Measurements from ENCODE around the gene SLC1A5.

GRCh38 chr19:46785054-46785979 is 3.1 kb downstream of the SLC1A5 start:
- TF ChIP-seq POLR2A (IDR thresholded peaks at IDR 0.05) (no peak), CTCF (IDR thresholded peaks at IDR 0.05) (no peak)

All from testis (tissue), 2 donors.